ENCODE measurements around the gene DSCAML1. TPM values are rescaled to one million over a fixed set of nuclear protein-coding genes. Genes with fewer than 3 reads are reported as not detected.

Gene DSCAML1
- total and polyA plus RNA-seq, 2 of the 8 experiments (the other 6 are each of a cell fraction or from before 2014, with no cell fraction given), result 0.19 to 0.24 TPM

GRCh38 chr11:117395476-117395875 lies 401.5 kb downstream of the DSCAML1 start:
- ChIA-PET CTCF (ENCODE audit: partially characterized antibody) (interaction anchor here (1.0 to 3.4 kb wide), 4 partner anchors 10 to 538 kb away, joined by 3 to 9 read pairs (median 3); no protein-coding TSS in a partner anchor), POLR2A (ENCODE audit: partially characterized antibody) (no interaction called here)
- no peak overlapping the region for H2BK120ac ChIP-seq (replicated peaks; ENCODE audit: low read depth, low read length)
- DNase-seq (ENCODE audit: low read depth in 1 of 2, low spot score in 2 of 2), result no peak
- no peak overlapping the region for H3K14ac ChIP-seq (ENCODE audit: insufficient read length)
- no peak overlapping the region for H4K91ac ChIP-seq (replicated peaks; ENCODE audit: insufficient read length, low read length)
- H2AK5ac ChIP-seq (ENCODE audit: low read depth, low read length), result no peak overlapping the region
- no peaks in the 10 kb centered on the region for H3K23me2 ChIP-seq (ENCODE audit: low read depth, low read length)
- peaks cover 4 to 8% of the 10 kb centered on the region in 2 experiments for H4K20me1 ChIP-seq (replicated peaks in 1 of 2; ENCODE audit: control insufficient read depth in 1 of 2, insufficient read depth in 2 of 2, low read length in 2 of 2)
- no peak overlapping the region for H2BK20ac ChIP-seq (ENCODE audit: low read length)
- H3K4me2 ChIP-seq (ENCODE audit: insufficient read depth in 1 of 2, low read depth in 2 of 2, low read length in 2 of 2), result no peak overlapping the region
- H3K56ac ChIP-seq (replicated peaks; ENCODE audit: insufficient read length, low read depth, low read length), result no peak overlapping the region
- no peak overlapping the region for H4K5ac ChIP-seq (ENCODE audit: insufficient read length, low read depth, low read length)
- 90% methylated on average over 4 of the region's 4 CpGs; no CpG with 5 or more reads in 1 of the 2 experiments for WGBS, 2 experiments (ENCODE audit: extremely low coverage in 1 of 2, insufficient coverage in 1 of 2, insufficient read length in 1 of 2, insufficient replicate concordance in 2 of 2, low coverage in 1 of 2, low lambda C conversion rate in 2 of 2, missing lambda C conversion rate in 1 of 2)
- no peak overlapping the region for H2BK5ac ChIP-seq (ENCODE audit: low read depth, low read length)
- peaks cover 0 to 53% (median 29%) of the 10 kb centered on the region in 4 experiments; a peak in 7 of 8 replicates for H3K36me3 ChIP-seq (ENCODE audit: control insufficient read depth in 2 of 4, insufficient read depth in 4 of 4, low read length in 3 of 4)
- no peaks in the 10 kb centered on the region for H3K4me1 ChIP-seq (replicated peaks in 1 of 4; ENCODE audit: control insufficient read depth in 3 of 4, insufficient read depth in 4 of 4, low read length in 3 of 4)
- no peak overlapping the region for H2BK12ac ChIP-seq (ENCODE audit: low read depth, low read length)
- H4K8ac ChIP-seq (ENCODE audit: extremely low read depth, insufficient read depth, low read length), result no peak overlapping the region
- no peaks in the 10 kb centered on the region for H3K27me3 ChIP-seq (replicated peaks in 1 of 4; ENCODE audit: control insufficient read depth in 3 of 4, extremely low read depth in 1 of 4, insufficient read depth in 3 of 4, low read length in 3 of 4)
- no peak for TF ChIP-seq JUN (IDR thresholded peaks at IDR 0.05; ENCODE audit: low read depth, low read length)
- TF ChIP-seq NRF1 (IDR thresholded peaks at IDR 0.05; ENCODE audit: low read depth, low read length), result no peak
- TF ChIP-seq E2F6 (IDR thresholded peaks at IDR 0.05), result no peak
- TF ChIP-seq HDAC2 (IDR thresholded peaks at IDR 0.05; ENCODE audit: borderline replicate concordance in 1 of 2, low read depth in 2 of 2, low read length in 2 of 2), result no peak
- no peak for TF ChIP-seq KDM5A (IDR thresholded peaks at IDR 0.05; ENCODE audit: low read length)
- TF ChIP-seq CHD2 (IDR thresholded peaks at IDR 0.05; ENCODE audit: low read length), result no peak
- TF ChIP-seq TAF1 (IDR thresholded peaks at IDR 0.05; ENCODE audit: low read depth, low read length), result no peak
- H3K18ac ChIP-seq (ENCODE audit: extremely low read depth, low read length), result no peak overlapping the region
- peaks cover 10 to 16% of the 10 kb centered on the region in 2 experiments for H3K9me3 ChIP-seq (ENCODE audit: insufficient read depth in 2 of 2, low read depth in 1 of 2, low read length in 1 of 2)
- H3K79me1 ChIP-seq (ENCODE audit: low read depth, low read length), result no peaks in the 10 kb centered on the region; the same call in 1 of the 2 replicates
- no peak overlapping the region for H2AFZ ChIP-seq (ENCODE audit: low read length)
- no peak overlapping the region for H3K23ac ChIP-seq (ENCODE audit: insufficient read length)
- H3K9ac ChIP-seq (replicated peaks in 1 of 4; ENCODE audit: extremely low read depth in 1 of 4, low read depth in 3 of 4, low read length in 3 of 4), result no peak overlapping the region
- no peak for FAIRE-seq
- no peak overlapping the region for H3K4ac ChIP-seq (replicated peaks; ENCODE audit: insufficient read length, low read depth, low read length)
- H2BK15ac ChIP-seq (ENCODE audit: low read length), result no peak overlapping the region
- no peak overlapping the region for H3K4me3 ChIP-seq (ENCODE audit: extremely low read depth in 1 of 4, insufficient read depth in 2 of 4, low read depth in 3 of 4, low read length in 4 of 4)
- no peak overlapping the region for H3K27ac ChIP-seq (ENCODE audit: low read depth, low read length)
- H3K79me2 ChIP-seq (ENCODE audit: control insufficient read depth in 1 of 2, insufficient read depth in 2 of 2, low read length in 2 of 2), result no peaks in the 10 kb centered on the region

All from H1 (cell line).